Left ventricle myocardium inferior (tissue), 1 donor: ENCODE results near the gene ACE2. TPM values are rescaled to one million over a fixed set of nuclear protein-coding genes. Genes with fewer than 3 reads are reported as not detected.

Experiments
- DNase-seq: peaks from one replicate; pipeline ENCODE4 v3.0.0-alpha.2; 2020
- H3K27ac ChIP-seq: fragments of 200-600 bp; replicated peaks from 2 replicates; pipeline ENCODE4 v1.8.0; 2021
- H3K27me3 ChIP-seq: fragments of 200-600 bp; 2 replicates; pipeline ENCODE4 v1.8.0; 2021; ENCODE audit warnings: low read depth
- H3K36me3 ChIP-seq: fragments of 200-600 bp; 2 replicates; pipeline ENCODE4 v1.8.0; 2021
- H3K4me1 ChIP-seq: fragments of 200-600 bp; 2 replicates; pipeline ENCODE4 v1.8.0; 2021
- H3K4me3 ChIP-seq: fragments of 200-600 bp; 2 replicates; pipeline ENCODE4 v1.8.0; 2021; ENCODE audit warnings: mild to moderate bottlenecking, moderate library complexity
- H3K9me3 ChIP-seq: fragments of 200-600 bp; replicated peaks from 2 replicates; pipeline ENCODE4 v1.8.0; 2021
- CTCF ChIP-seq: fragments of 200-600 bp; IDR thresholded peaks from 2 replicates; pipeline ENCODE4 v1.8.0; 2021; ENCODE audit warnings: antibody characterized with exemption, mild to moderate bottlenecking, borderline replicate concordance
- intact Hi-C: fragments of 100-400 bp; cut with micrococcal nuclease; formaldehyde crosslinking; loops from one replicate; pipeline ENCODE4 v1.11.0; 2022
- total RNA-seq: library from RNA; stranded (reverse); fragmentation: NEBNext Ultra II Directional; extraction: Animal tissue kit (Norgen Biotek cat#: 25700); gene quantifications from one replicate; pipeline ENCODE4 v1.2.1, GENCODE V29; 2021
- donor health status: DM: no; HTN: yes; CAD: no; lungs with severe emphysema.

Gene ACE2
- total RNA-seq, 1 donor from 2014 or later = 14.0 TPM

DNA sequence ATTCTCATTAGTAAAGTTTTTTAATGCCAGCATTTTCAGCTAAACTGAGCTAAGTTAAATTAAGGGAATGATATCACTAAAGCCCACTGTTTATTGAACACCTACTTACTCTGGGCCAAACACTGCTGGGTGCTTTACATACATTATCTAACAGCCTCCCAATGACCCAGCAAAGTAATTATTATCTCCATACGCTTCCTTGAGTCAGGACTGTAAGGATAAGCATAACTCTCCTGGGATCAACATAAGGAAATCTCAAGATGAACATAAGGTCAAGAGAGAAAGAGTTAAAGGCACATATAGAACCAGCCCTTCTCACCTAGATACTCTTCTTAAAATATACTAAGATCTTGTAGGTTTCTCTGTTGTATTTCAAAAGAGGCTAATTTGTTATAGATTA is 86.5 kb downstream of the ACE2 start:
- TF ChIP-seq CTCF = no peak
- Histone ChIP-seq H3K4me1 (no peaks in the 10 kb centered on the region), H3K27ac (no peak overlapping the region), H3K36me3 (no peaks in the 10 kb centered on the region), H3K4me3 (no peak overlapping the region), H3K9me3 (no peaks in the 10 kb centered on the region), H3K27me3 (no peaks in the 10 kb centered on the region)
- intact Hi-C loops = no loop called here
- DNase-seq = no peak

DNA sequence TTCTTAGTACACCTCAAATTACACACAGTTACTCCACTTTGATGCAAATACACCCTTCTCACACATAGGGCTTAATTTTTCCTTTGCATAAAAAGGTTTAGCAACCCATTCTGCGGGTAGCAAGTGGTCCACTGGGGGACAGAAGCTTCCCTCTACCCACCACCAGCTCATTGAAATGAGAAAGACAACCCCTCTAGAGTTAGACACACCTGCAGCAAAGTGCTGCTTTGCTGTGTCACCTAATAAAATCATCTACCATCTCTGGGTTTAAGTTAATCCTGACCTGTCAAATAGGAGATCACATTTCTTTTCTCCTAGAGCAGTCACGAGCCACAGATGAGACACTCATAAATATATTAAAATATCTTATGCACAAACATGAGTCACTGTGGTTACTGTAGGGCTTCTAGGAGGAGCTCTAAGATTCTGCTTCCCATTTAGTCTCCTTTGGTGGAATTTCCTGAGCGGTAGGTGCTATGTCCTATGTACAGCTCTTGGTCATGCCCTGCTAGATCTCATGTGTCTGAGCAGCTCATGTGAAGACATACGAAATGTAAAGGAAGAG is 88.3 kb downstream of the ACE2 start:
- no peak for TF ChIP-seq CTCF
- no peak overlapping the region for H3K27ac ChIP-seq
- intact Hi-C loops = no loop called here

GRCh38 chrX:15511563-15511962 is 89.2 kb downstream of the ACE2 start:
- intact Hi-C loops = no loop called here
- H3K9me3 ChIP-seq = no peaks in the 10 kb centered on the region
- no peak for TF ChIP-seq CTCF
- no peaks in the 10 kb centered on the region for H3K4me1 ChIP-seq
- H3K4me3 ChIP-seq = no peak overlapping the region
- H3K36me3 ChIP-seq = no peaks in the 10 kb centered on the region
- H3K27me3 ChIP-seq = no peaks in the 10 kb centered on the region
- H3K27ac ChIP-seq = no peak overlapping the region
- no peak for DNase-seq

More for the DNA sequence above, 88.3 kb downstream of the ACE2 start:
- H3K27me3 ChIP-seq = no peaks in the 10 kb centered on the region
- no peaks in the 10 kb centered on the region for H3K9me3 ChIP-seq
- no peaks in the 10 kb centered on the region for H3K4me1 ChIP-seq
- no peaks in the 10 kb centered on the region for H3K36me3 ChIP-seq
- DNase-seq = no peak
- H3K4me3 ChIP-seq = no peak overlapping the region

Other genes starting within 250 kb of the ACE2 start
- gene VEGFD, start 216.5 kb downstream of the ACE2 start, total RNA-seq = 8.3 TPM
- 13.0 TPM for gene PIR, start 107.6 kb downstream of the ACE2 start, total RNA-seq
- 3.3 TPM for gene BMX, start 100.2 kb downstream of the ACE2 start, total RNA-seq
- gene CLTRN, start 63.8 kb upstream of the ACE2 start, total RNA-seq = 0.66 TPM
- gene CA5B, start 137.3 kb upstream of the ACE2 start, total RNA-seq = 3.2 TPM
- 7.8 TPM for gene ZRSR2, start 189.5 kb upstream of the ACE2 start, total RNA-seq